ENCODE results near the gene C12orf76. TPM values are rescaled to one million over a fixed set of nuclear protein-coding genes. Genes with fewer than 3 reads are reported as not detected.

Gene C12orf76
- total and polyA plus RNA-seq, 2 experiments from 2014 or later, result 18.5 to 24.6 TPM

- Histone ChIP-seq H3K27me3 (no peaks in the 10 kb centered on the region), H3K36me3 (replicated peaks; ENCODE audit: insufficient read depth, low read depth) (no peaks in the 10 kb centered on the region), H4K20me1 (ENCODE audit: insufficient read depth, poor library complexity, severe bottlenecking) (no peaks in the 10 kb centered on the region), H2AFZ (no peak overlapping the region), H3K4me3 (no peak overlapping the region), H3K9me2 (replicated peaks; ENCODE audit: insufficient read depth) (no peaks in the 10 kb centered on the region), H3K4me1 (ENCODE audit: insufficient read depth) (no peaks in the 10 kb centered on the region), H3K4me2 (no peak overlapping the region), H3K27ac (no peak overlapping the region), H3K9me3 (ENCODE audit: low read depth) (no peaks in the 10 kb centered on the region), H3K79me2 (no peaks in the 10 kb centered on the region)
- no peak for TF ChIP-seq EZH2phosphoT487 (IDR thresholded peaks at IDR 0.05; ENCODE audit: low read depth, severe bottlenecking, unreplicated experiment)
- TF ChIP-seq CTCF (IDR thresholded peaks at IDR 0.05; ENCODE audit: poor library complexity), result no peak
- no peak for TF ChIP-seq EZH2 (IDR thresholded peaks at IDR 0.05; ENCODE audit: borderline replicate concordance)
- 85% methylated on average over 7 of the region's 7 CpGs for WGBS (ENCODE audit: low lambda C conversion rate, missing lambda C conversion rate)
- no peak for DNase-seq (ENCODE audit: low spot score)
Observed at GRCh38 chr12:110080410-110080809, 32.1 kb upstream of the C12orf76 start.

- TF ChIP-seq EZH2 (IDR thresholded peaks at IDR 0.05; ENCODE audit: borderline replicate concordance) (no peak), EZH2phosphoT487 (IDR thresholded peaks at IDR 0.05; ENCODE audit: low read depth, severe bottlenecking, unreplicated experiment) (no peak), CTCF (IDR thresholded peaks at IDR 0.05; ENCODE audit: poor library complexity) (no peak)
- Histone ChIP-seq H2AFZ (no peak overlapping the region), H3K9me2 (replicated peaks; ENCODE audit: insufficient read depth) (no peaks in the 10 kb centered on the region), H3K79me2 (no peaks in the 10 kb centered on the region), H3K36me3 (replicated peaks; ENCODE audit: insufficient read depth, low read depth) (no peaks in the 10 kb centered on the region), H3K27me3 (no peaks in the 10 kb centered on the region), H3K4me1 (ENCODE audit: insufficient read depth) (no peaks in the 10 kb centered on the region), H3K4me3 (no peak overlapping the region), H3K4me2 (no peak overlapping the region), H3K27ac (peak overlapping the region; percentile 34), H4K20me1 (ENCODE audit: insufficient read depth, poor library complexity, severe bottlenecking) (no peaks in the 10 kb centered on the region), H3K9me3 (ENCODE audit: low read depth) (no peaks in the 10 kb centered on the region)
- WGBS (ENCODE audit: low lambda C conversion rate, missing lambda C conversion rate), result 89% methylated on average over 24 of the region's 24 CpGs
- DNase-seq (ENCODE audit: low spot score), result peak; percentile 13
Observed at GRCh38 chr12:110079477-110080400, 31.4 kb upstream of the C12orf76 start.

GRCh38 chr12:110077800-110078199, 29.5 kb upstream of the C12orf76 start:
- Histone ChIP-seq H3K27ac (no peak overlapping the region), H2AFZ (no peak overlapping the region), H3K9me3 (ENCODE audit: low read depth) (no peaks in the 10 kb centered on the region), H3K79me2 (no peaks in the 10 kb centered on the region), H3K4me1 (ENCODE audit: insufficient read depth) (no peaks in the 10 kb centered on the region), H3K36me3 (replicated peaks; ENCODE audit: insufficient read depth, low read depth) (no peaks in the 10 kb centered on the region), H4K20me1 (ENCODE audit: insufficient read depth, poor library complexity, severe bottlenecking) (no peaks in the 10 kb centered on the region), H3K9me2 (replicated peaks; ENCODE audit: insufficient read depth) (no peaks in the 10 kb centered on the region), H3K4me3 (no peak overlapping the region), H3K4me2 (no peak overlapping the region), H3K27me3 (no peaks in the 10 kb centered on the region)
- TF ChIP-seq EZH2phosphoT487 (IDR thresholded peaks at IDR 0.05; ENCODE audit: low read depth, severe bottlenecking, unreplicated experiment), result no peak
- no peak for TF ChIP-seq CTCF (IDR thresholded peaks at IDR 0.05; ENCODE audit: poor library complexity)
- TF ChIP-seq EZH2 (IDR thresholded peaks at IDR 0.05; ENCODE audit: borderline replicate concordance), result no peak
- WGBS (ENCODE audit: low lambda C conversion rate, missing lambda C conversion rate), result 79% methylated on average over 4 of the region's 4 CpGs
- DNase-seq (ENCODE audit: low spot score), result no peak

All from hepatocyte (in vitro differentiated cells).